Hematopoietic multipotent progenitor cell treated with erythropoietin and hydrocortisone succinate and interleukin-3 and kit ligand, for 4 days (in vitro differentiated cells): Measurements from ENCODE around the gene MSH3.

ENCODE experiments used
- DNase-seq: peaks from one replicate; pipeline ENCODE4 v3.0.0-alpha.2; 2015

The MSH3 gene

DNA sequence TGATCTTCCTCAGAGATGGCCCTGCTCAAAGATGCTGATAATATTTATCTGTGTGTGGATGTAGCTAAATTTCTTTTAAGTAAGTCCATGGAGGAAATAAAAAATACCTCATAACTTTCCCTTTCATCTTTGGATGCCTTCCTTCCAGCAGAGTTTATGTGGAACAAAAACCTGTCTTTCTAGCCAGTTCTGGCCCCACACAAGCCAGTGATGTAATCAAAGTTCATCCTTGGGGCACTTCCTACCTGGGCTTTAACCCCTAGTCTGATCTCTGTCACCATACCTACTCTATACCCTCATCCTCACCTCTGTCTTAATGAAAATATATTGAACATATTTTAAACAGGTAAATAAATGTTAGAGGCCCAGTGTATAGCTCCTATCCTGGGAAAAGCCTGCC, 265.9 kb downstream of the MSH3 start:
- DNase-seq, result no peak

DNA sequence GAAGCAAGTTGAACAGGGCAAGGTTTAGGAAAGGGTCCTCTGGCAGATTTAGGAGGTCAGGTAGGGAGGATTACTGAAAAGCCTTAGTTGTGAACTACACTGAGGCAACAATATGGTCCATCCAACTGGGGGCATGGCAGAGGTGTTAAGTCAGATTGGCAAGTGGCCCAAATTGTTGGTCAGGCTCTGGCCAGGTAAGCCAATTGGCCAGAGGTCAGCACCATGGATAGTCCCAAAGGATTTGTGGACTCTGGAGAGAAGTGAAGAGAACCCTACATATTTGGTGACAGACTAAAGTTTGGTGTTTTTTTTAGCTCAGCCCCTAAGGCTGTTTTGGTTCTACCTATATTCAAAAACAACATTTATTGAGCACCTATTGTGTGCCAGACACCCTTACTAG, 266.6 kb downstream of the MSH3 start:
- DNase-seq, result no peak

DNA sequence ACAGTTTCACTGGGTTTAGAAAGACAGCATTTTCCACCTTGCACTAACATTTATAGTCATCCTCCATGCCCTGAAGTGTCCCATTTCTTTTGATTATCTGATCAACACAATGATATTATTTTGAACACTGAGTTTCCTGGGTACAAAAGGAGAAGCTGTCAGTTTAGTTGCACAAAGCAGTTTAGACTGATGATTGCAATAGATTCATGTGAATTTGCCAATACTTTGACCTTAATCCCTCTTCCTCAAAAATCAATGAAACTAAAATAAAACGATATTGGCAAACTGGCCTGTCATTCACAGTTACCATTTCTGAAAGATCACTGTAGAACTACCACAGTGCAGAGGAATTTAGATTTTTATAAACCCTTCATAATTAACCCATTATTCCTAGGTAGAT, 271.5 kb downstream of the MSH3 start:
- no peak for DNase-seq
